Measurements from ENCODE around the gene TRAM2.

GRCh38 chr6:52582446-52582845 is 5.6 kb upstream of the TRAM2 start:
- TF ChIP-seq CTCF (IDR thresholded peaks at IDR 0.05): no peak
- no peak for TF ChIP-seq POLR2AphosphoS5 (IDR thresholded peaks at IDR 0.05)
